HCEC 1CT (cell line): Measurements from ENCODE around the gene ERMN.
"Not testable (repeated sequence)": the region's sequence is repeated elsewhere in the genome, so short reads cannot be mapped to it uniquely, and the experiment has no call there.

ENCODE experiments used
- DNase-seq: peaks from one replicate; pipeline ENCODE4 v3.0.0-alpha.2; 2017

The ERMN gene

GRCh38 chr2:157291018-157291417 is 34.6 kb downstream of the ERMN start:
- DNase-seq = no peak

- DNase-seq = no peak
These were observed 35.1 kb downstream of the ERMN start for GRCh38 chr2:157290525-157290924.

DNA sequence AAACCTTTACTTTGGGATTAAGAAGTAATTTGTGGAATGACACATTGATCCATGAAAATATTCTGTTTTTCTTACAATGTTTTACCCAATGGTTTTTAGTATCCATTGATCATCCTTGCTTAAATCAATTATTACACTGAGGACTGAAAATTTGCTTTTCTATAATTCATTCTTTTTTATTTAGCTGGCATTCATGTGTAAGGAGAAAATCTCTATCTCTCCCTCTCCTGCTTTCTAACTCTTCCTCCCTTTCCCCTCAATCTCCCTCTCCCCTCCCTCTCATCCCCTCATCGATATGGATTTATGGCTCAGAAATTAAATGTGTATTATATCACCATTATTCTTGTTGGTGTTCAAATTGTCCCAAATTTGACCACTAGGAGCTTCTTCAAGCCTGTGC is 38.5 kb downstream of the ERMN start:
- no peak for DNase-seq

GRCh38 chr2:157283468-157283867 is 42.2 kb downstream of the ERMN start:
- no peak for DNase-seq

DNA sequence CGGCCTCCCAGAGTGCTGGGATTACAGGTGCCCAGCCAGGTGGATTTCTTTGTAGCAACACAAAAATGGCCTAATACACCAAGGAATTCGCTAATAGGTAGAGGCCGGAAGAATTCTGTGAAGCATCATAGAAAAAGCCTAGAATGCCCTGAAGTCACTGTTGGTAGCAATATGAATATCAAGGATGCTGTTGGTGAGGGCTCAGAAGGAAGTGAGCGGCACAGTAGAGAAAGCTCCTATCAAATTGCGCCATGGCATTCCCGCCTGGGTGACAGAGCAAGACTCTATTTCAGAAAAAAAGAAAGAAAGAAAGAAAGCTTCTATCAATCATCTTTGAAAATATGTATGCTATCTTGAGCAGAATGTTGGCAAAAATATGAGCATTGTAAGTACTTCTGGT is 44.3 kb downstream of the ERMN start:
- DNase-seq = no peak

DNA sequence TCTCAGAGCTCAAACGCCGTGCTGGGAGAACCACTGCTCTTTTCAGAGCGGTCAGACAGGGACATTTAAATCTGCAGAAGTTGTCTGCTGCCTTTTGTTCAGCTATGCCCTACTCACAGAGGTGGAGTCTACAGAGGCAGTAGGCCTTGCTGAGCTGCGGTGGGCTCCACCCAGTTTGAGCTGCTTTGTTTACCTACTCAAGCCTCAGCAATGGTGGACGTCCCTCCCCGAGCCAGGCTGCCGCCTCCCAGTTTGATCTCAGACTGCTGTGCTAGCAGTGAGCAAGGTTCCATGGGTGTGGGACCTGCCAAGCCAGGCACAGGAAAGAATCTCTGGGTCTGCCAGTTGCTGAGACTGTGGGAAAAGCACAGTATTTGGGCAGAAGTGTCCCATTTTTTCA is 46.3 kb downstream of the ERMN start:
- DNase-seq = not testable (repeated sequence)

DNA sequence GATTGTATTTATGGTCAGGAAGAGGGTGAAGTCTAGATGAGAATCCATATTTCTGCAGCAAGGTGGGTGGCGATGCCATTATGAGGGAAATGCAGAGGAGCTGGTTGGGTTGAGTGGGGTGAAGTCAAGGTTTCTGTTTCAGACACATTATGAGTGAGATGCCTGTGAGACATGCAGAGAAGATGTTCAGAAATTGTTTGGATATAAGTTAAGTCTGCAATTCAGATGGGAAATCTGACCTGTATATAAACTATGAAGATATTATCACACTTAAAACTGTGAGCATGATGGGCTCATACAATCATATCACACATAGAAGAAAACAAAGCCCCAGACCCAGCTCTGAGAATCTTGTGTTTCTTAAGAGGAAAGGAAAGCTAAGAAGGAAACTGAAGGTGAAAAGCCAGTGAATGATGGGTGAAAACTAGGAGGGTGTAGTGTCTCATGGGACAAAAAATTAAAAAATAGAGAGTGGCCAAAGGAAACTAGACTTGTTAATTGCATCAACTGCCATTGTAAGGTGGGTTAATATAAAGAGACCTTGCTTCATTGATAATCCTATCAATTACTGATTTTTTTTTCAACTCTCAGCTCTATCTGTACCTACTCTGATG is 53.9 kb downstream of the ERMN start:
- DNase-seq = no peak

- DNase-seq = no peak
These were observed 55.7 kb downstream of the ERMN start for GRCh38 chr2:157269922-157270321.

DNA sequence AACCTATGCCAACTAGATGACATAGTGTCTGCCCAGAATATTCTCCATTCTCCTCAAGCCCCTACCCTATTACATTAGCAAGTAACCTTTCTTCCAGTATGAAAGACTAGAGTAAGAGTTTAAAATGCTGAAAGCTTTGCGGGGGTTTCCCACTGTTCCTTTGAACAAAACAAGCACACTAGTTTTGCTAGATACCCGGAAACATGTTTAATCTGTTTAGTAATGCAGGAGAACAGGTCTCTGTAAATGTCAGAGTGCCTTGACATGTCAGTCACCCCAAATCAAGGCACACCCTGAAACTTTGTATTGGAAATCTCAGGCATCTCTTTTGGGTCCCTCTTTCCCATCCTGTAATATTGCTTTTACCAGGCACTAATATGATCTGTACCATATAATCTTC is 56.6 kb downstream of the ERMN start:
- no peak for DNase-seq
